GM19239 (cell line): ENCODE data around the gene BBS7.

Experiments used
- DNase-seq: peaks from one replicate; pipeline ENCODE4 v3.0.0; 2011; ENCODE audit warnings: low spot score; ENCODE audit not compliant: insufficient read length
- FAIRE-seq: peaks from 2 replicates; lab custom pipeline; 2011; peaks lifted over from hg19 to GRCh38; lab: Jason Lieb, UNC

The BBS7 gene, protein sequence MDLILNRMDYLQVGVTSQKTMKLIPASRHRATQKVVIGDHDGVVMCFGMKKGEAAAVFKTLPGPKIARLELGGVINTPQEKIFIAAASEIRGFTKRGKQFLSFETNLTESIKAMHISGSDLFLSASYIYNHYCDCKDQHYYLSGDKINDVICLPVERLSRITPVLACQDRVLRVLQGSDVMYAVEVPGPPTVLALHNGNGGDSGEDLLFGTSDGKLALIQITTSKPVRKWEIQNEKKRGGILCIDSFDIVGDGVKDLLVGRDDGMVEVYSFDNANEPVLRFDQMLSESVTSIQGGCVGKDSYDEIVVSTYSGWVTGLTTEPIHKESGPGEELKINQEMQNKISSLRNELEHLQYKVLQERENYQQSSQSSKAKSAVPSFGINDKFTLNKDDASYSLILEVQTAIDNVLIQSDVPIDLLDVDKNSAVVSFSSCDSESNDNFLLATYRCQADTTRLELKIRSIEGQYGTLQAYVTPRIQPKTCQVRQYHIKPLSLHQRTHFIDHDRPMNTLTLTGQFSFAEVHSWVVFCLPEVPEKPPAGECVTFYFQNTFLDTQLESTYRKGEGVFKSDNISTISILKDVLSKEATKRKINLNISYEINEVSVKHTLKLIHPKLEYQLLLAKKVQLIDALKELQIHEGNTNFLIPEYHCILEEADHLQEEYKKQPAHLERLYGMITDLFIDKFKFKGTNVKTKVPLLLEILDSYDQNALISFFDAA

DNA sequence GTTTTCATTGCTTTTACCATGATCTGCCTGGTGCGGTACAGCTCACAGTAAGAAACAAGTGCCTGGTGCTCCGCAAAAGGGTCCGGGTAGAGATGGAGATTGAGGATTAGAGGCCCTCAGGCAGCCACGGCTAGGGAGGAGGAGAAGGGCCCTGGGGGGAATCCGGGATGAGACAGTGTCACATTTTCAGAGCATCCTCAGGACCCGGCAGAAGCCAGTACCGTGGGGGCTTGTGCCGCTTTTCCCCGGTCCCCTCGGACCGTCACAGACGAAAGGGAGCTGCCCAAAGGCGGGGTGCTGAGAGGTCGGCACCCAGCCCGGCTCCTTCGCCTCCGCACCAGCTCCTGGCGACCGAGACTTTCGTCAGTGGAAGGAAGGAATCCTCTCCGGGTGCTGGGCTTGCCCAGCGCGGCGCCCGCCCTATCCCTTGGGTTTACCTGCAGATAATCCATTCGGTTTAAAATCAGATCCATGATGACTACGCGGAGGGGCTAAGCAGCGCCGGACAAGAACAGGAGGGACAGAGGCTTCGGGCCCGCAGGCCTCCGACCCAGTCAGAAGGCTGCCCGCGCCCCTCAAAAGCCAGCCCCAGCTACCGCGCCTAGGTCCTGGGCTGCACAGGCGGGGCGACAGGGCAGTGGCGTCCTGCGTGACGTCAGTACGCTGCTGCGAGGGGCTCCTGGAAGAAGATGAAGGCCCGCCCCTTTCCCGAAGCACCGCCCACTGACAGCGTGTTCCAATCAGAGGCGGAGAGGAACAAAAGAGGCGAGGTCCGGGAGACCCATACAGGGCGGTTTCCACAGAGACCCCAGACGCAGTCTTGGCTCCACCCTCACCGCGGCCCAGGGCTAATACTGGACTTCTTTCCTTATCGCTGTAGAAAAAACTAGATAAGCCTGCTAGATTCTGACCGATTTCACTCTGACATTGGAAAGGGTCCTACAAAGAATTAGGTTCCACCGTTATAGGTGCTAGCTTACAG is at the start of gene BBS7:
BBS7 (minus strand) TSS at position 634 of the 982 bp plus-strand sequence; CDS start at position 473, 161 bp downstream.
- peak; percentile 76 for DNase-seq
- FAIRE-seq = peak; percentile 100

- FAIRE-seq = no peak
- no peak for DNase-seq
Observed at GRCh38 chr4:121913667-121914066, 43.4 kb upstream of the BBS7 start.

DNA sequence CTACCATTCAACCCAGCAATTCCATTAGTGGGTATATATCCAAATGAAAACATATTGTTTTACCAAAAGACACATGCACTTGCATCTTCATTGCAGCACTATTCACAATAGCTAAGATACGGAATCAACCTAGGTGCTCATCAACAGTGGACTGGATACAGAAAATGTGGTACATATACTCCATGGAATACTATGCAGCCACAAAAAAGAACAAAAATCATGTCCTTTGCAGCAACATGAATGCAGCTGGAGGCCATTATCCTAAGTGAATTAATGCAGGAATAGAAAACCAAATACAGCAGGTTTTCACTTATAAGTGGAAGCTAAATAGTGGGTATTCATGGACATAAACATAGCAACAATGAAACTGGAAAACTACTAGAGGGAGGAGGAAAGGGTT is 38.1 kb upstream of the BBS7 start:
- DNase-seq = no peak
- FAIRE-seq = no peak

DNA sequence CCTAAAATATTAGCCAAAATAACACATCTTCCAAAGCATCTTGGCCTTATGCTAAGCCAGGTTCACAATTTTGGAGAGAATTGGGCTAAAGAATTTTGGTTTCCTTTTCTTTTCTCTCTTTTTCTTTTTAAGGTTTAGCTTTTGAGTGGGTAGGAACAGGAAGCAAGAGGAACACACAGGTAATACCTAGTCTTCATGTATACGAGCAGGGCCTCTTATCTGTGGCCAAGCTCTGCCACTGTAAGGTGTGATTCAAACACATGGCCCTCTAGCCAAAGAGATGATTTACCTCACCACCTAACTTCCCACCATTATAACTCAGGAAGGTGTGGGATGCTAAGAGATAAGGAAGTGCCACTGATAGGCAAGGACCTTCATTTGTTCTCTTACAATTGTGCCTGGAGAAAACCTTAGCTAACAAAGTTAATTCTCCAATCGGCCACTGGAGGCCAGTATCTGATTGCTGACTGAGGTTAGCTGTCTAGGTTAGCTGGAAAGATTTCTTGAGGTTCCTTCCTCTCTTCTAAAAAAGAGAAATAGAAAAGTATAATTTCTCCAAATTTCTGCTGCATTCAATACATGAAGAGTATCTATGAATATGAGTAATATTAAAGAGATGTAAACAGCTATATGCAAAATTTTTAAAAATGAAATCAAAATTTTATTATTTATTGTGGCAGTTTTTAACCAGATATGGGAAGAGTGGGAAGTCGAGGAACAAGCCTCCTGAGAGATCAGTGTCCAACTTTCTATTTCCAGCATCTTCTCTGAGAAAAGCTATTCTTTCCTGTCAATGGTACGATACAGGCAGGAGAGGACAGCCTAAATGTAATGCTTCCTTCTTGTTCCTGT is 30.1 kb upstream of the BBS7 start:
- DNase-seq (peak; percentile 3), FAIRE-seq (peak; percentile 68)

DNA sequence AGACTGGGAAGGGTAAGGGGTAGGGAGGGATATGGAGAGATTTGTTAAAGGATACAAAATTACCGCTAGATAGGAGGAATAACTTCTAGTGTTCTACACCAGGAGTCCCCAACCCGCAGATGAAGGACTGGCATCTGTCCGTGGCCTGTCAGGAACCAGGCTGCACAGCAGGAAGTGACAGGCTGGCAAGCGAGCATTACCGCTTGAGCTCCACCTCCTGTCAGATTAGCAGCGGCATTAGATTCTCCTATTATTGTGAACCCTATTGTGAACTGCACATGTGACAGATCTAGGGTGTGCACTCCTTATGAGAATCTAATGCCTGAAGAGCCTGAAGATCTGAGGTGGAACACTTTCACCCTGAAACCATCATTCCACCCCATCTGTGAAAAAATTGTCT is 27.9 kb upstream of the BBS7 start:
- no peak for DNase-seq
- no peak for FAIRE-seq

GRCh38 chr4:121888134-121888533 is 17.9 kb upstream of the BBS7 start:
- DNase-seq = no peak
- no peak for FAIRE-seq

- FAIRE-seq = no peak
- no peak for DNase-seq
Observed at GRCh38 chr4:121885115-121885514, 14.8 kb upstream of the BBS7 start.

GRCh38 chr4:121881158-121881557 is 10.9 kb upstream of the BBS7 start:
- FAIRE-seq = no peak
- no peak for DNase-seq

DNA sequence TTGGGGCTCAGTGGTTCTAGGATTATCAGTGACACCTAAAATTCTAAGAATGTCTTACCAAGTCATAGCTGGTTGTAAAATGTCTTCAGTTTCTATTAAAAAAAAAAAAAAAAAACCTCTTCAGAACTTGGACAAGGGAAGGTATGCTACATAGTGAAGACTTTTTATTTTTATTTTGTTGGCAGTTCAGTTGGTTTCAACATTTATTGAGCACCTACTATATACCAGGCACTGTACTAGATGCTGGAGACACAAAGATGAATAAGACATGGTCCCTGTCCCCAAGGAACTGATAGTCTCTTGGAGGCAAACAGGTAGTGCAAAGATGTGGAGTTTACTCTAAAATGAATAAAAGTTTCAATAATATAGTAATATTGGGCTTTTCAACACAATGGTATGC is 8.9 kb upstream of the BBS7 start:
- FAIRE-seq (no peak), DNase-seq (no peak)

DNA sequence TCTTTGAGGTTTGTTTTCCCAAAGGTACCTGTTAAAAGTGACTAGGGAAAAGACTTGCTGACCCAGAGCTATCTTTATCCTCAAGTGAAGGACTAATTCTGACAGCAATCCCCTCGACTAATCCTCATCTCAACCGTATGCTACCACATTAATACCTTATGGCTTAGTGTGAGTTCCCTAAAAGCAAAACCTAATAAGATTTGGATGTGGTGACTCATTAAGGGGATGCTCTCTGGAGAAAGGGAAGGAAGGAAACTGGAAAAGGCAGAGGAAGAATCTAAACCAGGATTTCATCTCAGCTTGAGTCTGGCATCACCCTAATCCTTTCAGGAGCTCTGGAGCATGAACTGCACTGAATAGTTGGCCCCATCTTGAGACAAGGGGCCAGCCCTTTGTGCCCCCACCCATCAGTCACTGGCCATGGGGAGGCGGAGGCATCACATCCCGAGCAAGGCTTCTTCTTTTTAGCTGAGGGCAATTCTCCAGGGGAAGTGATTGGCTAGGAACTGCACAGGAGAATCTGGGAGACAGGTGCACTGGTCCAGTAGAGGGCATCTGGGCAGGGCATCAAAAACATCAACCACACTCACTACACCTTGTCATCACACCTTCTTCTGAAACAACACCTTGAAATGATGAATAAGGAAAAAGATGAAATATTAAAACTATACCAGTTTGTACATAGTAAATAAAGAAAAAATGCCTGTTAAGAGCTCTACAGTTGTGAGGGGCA is 6.9 kb upstream of the BBS7 start:
- DNase-seq (no peak), FAIRE-seq (no peak)

GRCh38 chr4:121876070-121876469 is 5.8 kb upstream of the BBS7 start:
- FAIRE-seq = no peak
- no peak for DNase-seq

DNA sequence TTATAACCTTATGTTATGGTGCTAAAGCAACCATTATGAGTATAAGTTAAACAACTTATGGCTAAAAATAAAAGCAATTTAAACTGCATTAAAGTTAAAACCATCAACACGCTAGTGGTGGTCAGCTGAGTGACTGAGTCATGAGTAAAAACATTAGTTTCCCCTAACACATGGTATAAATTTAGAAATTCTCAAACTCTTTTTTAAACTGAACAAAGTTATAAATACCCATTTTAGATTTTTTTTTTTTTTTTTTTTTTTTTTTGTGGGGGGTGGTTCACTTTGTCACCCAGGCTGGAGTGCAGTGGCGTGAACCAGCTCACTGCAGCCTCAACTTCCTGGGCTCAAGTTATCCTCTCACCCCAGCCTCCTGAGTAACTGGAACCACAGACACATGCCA is 5.4 kb upstream of the BBS7 start:
- FAIRE-seq = no peak
- no peak for DNase-seq

DNA sequence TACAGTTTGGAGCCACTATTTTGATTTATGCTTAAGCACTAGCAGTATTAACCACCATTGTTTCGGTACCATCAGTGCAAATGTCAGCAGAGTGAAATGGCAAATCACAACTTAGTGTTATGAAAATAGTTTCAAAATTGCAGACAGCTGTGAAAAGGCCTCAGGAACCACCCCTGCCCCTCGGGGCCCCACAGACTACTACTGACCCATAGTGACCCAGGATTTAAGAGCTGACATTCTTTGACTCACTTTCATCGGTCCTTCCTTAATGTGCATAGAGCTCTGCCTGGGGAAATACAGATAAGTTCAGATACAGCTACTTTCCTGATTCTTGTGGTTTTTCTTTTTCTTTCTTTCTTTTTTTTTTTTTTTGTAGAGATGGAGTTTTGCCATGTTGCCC is 3.3 kb upstream of the BBS7 start:
- no peak for FAIRE-seq
- DNase-seq = no peak

GRCh38 chr4:121863799-121864198 is 6.5 kb downstream of the BBS7 start:
- DNase-seq (no peak), FAIRE-seq (no peak)

GRCh38 chr4:121861426-121861825 is 8.8 kb downstream of the BBS7 start:
- DNase-seq = no peak
- FAIRE-seq = no peak

- FAIRE-seq (no peak), DNase-seq (no peak)
Observed at GRCh38 chr4:121860121-121860520, 10.2 kb downstream of the BBS7 start.

- no peak for DNase-seq
- no peak for FAIRE-seq
Observed at GRCh38 chr4:121851354-121851753, 18.9 kb downstream of the BBS7 start.

GRCh38 chr4:121846662-121847061 is 23.6 kb downstream of the BBS7 start:
- DNase-seq (no peak), FAIRE-seq (no peak)

- DNase-seq (no peak), FAIRE-seq (no peak)
Observed at GRCh38 chr4:121842862-121843261, 27.4 kb downstream of the BBS7 start.
